ENCODE data around the gene ADGRF1.

Gene ADGRF1

GRCh38 chr6:46948699-46949098 is 93.4 kb downstream of the ADGRF1 start:
- no peaks in the 10 kb centered on the region for H3K36me3 ChIP-seq (ENCODE audit: insufficient read depth, low read length)
- H3K4me1 ChIP-seq (ENCODE audit: insufficient read depth, low read length), result no peaks in the 10 kb centered on the region
- H3K9ac ChIP-seq (ENCODE audit: low read length), result no peak overlapping the region
- no peak overlapping the region for H3K27ac ChIP-seq (ENCODE audit: low read depth, low read length)
- H3K27me3 ChIP-seq (ENCODE audit: control insufficient read depth in 1 of 2, insufficient read depth in 2 of 2, low read length in 2 of 2), result no peaks in the 10 kb centered on the region
- H3K9me3 ChIP-seq (ENCODE audit: low read length), result no peaks in the 10 kb centered on the region
- no peak overlapping the region for H3K4me3 ChIP-seq (ENCODE audit: low read depth in 1 of 2, low read length in 2 of 2)

Data from muscle layer of colon (tissue), 2 donors.